Measurements from ENCODE around the gene SPTBN1.

The SPTBN1 gene

GRCh38 chr2:54556621-54557121, 100.5 kb downstream of the SPTBN1 start:
- DNase-seq (ENCODE audit: low read depth): peak; percentile 81

GRCh38 chr2:54557211-54557600, 101.1 kb downstream of the SPTBN1 start:
- DNase-seq (ENCODE audit: low read depth): no peak

- no peak for DNase-seq (ENCODE audit: low read depth)
Measured at GRCh38 chr2:54557601-54558187, 101.6 kb downstream of the SPTBN1 start.

GRCh38 chr2:54558188-54559005, 102.3 kb downstream of the SPTBN1 start:
- no peak for DNase-seq (ENCODE audit: low read depth)

- DNase-seq (ENCODE audit: low read depth): no peak
Measured at GRCh38 chr2:54559006-54559445, 102.9 kb downstream of the SPTBN1 start.

GRCh38 chr2:54559593-54560145, 103.5 kb downstream of the SPTBN1 start:
- DNase-seq (ENCODE audit: low read depth): peak; percentile 77

- DNase-seq (ENCODE audit: low read depth): no peak
Measured at GRCh38 chr2:54560146-54560881, 104.2 kb downstream of the SPTBN1 start.

GRCh38 chr2:54561010-54561409, 104.9 kb downstream of the SPTBN1 start:
- DNase-seq (ENCODE audit: low read depth): no peak

- DNase-seq (ENCODE audit: low read depth): no peak
Measured at GRCh38 chr2:54564439-54564838, 108.3 kb downstream of the SPTBN1 start.

GRCh38 chr2:54565551-54565950, 109.4 kb downstream of the SPTBN1 start:
- DNase-seq (ENCODE audit: low read depth): no peak

GRCh38 chr2:54566896-54567295, 110.8 kb downstream of the SPTBN1 start:
- no peak for DNase-seq (ENCODE audit: low read depth)

GRCh38 chr2:54568876-54569321, 112.8 kb downstream of the SPTBN1 start:
- DNase-seq (ENCODE audit: low read depth): no peak

- no peak for DNase-seq (ENCODE audit: low read depth)
Measured at GRCh38 chr2:54569745-54570301, 113.7 kb downstream of the SPTBN1 start.

GRCh38 chr2:54570321-54570855, 114.3 kb downstream of the SPTBN1 start:
- DNase-seq (ENCODE audit: low read depth): no peak

- DNase-seq (ENCODE audit: low read depth): peak; percentile 76
Measured at GRCh38 chr2:54570925-54571694, 115.0 kb downstream of the SPTBN1 start.

- DNase-seq (ENCODE audit: low read depth): peak; percentile 65
Measured at GRCh38 chr2:54572262-54572635, 116.1 kb downstream of the SPTBN1 start.

GRCh38 chr2:54572636-54573536, 116.8 kb downstream of the SPTBN1 start:
- DNase-seq (ENCODE audit: low read depth): no peak

GRCh38 chr2:54573537-54573919, 117.4 kb downstream of the SPTBN1 start:
- DNase-seq (ENCODE audit: low read depth): no peak

- no peak for DNase-seq (ENCODE audit: low read depth)
Measured at GRCh38 chr2:54574107-54574859, 118.2 kb downstream of the SPTBN1 start.
